HepG2 (cell line): ENCODE results near the gene HPCAL1. TPM values are rescaled to one million over a fixed set of nuclear protein-coding genes. Genes with fewer than 3 reads are reported as not detected.

Experiments
- ASH2L ChIP-seq: fragments of 300-600, 200-600 bp; sonication (generic); IDR thresholded peaks from 2 replicates; pipeline ENCODE4 v1.7.0; 2017; ENCODE audit warnings: low read depth, mild to moderate bottlenecking, moderate library complexity, mixed read lengths, low read length; ENCODE audit not compliant: insufficient read length
- CAMTA2 ChIP-seq: sonication (generic); formaldehyde crosslinking; IDR thresholded peaks from 2 replicates; pipeline ENCODE4 v1.4.0; 2020; ENCODE audit warnings: mild to moderate bottlenecking, missing genetic modification reagents, borderline replicate concordance
- CBX2 ChIP-seq, 2 experiments: fragments of 200-600 bp in 1 of 2; sonication (generic); formaldehyde crosslinking in 1 of 2; IDR thresholded peaks; 2 replicates each; pipeline versions ENCODE4 v1.7.0 to v1.8.1; 2018 to 2022; ENCODE audit warnings: low read depth in 2 of 2, low read length in 1 of 2, mild to moderate bottlenecking in 1 of 2, missing genetic modification reagents in 1 of 2
- CENPT ChIP-seq: sonication (generic); formaldehyde crosslinking; IDR thresholded peaks from 2 replicates; pipeline ENCODE4 v1.8.0; 2022; ENCODE audit warnings: low read depth, mild to moderate bottlenecking, moderate library complexity, missing genetic modification reagents
- FOXA1 ChIP-seq, 2 experiments: fragments of 450-650 bp in 1 of 2; sonication (generic) in 1 of 2; formaldehyde crosslinking in 1 of 2; IDR thresholded peaks; 2 replicates each; pipeline versions ENCODE4 v1.4.0 to v1.6.1; 2016 to 2020; ENCODE audit warnings: missing genetic modification reagents in 1 of 2
- GTF2F1 ChIP-seq: fragments of 150-350 bp; IDR thresholded peaks from 2 replicates; pipeline ENCODE4 v1.6.1; 2014; ENCODE audit warnings: low read length
- HDAC2 ChIP-seq: sonication (generic); formaldehyde crosslinking; IDR thresholded peaks from 2 replicates; pipeline ENCODE4 v1.4.0; 2020; ENCODE audit warnings: missing genetic modification reagents
- IKZF1 ChIP-seq: fragments of 450-650 bp; IDR thresholded peaks from 2 replicates; pipeline ENCODE4 v1.7.1; 2016
- JDP2 ChIP-seq: sonication (generic); formaldehyde crosslinking; IDR thresholded peaks from 2 replicates; pipeline ENCODE4 v1.8.1; 2022; ENCODE audit warnings: missing genetic modification reagents, borderline replicate concordance
- KLF11 ChIP-seq: IDR thresholded peaks from 2 replicates; pipeline ENCODE4 v1.6.1; 2016; ENCODE audit warnings: missing compliant biosample characterization
- PHF21A ChIP-seq: sonication (generic); formaldehyde crosslinking; IDR thresholded peaks from 2 replicates; pipeline ENCODE4 v1.5.0; 2020; ENCODE audit warnings: mild to moderate bottlenecking, missing genetic modification reagents
- RFXAP ChIP-seq: sonication (generic); formaldehyde crosslinking; IDR thresholded peaks from 2 replicates; pipeline ENCODE4 v1.4.0; 2020; ENCODE audit warnings: missing genetic modification reagents, borderline replicate concordance
- RXRB ChIP-seq: IDR thresholded peaks from 2 replicates; pipeline ENCODE4 v1.6.1; 2016; ENCODE audit warnings: borderline replicate concordance, missing genetic modification reagents, missing compliant biosample characterization
- ZBTB1 ChIP-seq: sonication (generic); formaldehyde crosslinking; IDR thresholded peaks from 2 replicates; pipeline ENCODE4 v1.4.0; 2020; ENCODE audit warnings: missing genetic modification reagents, borderline replicate concordance
- ZNF230 ChIP-seq: sonication (generic); formaldehyde crosslinking; IDR thresholded peaks from 2 replicates; pipeline ENCODE4 v1.4.0; 2020; ENCODE audit warnings: mild to moderate bottlenecking, missing genetic modification reagents
- ZNF274 ChIP-seq: sonication (generic); formaldehyde crosslinking; IDR thresholded peaks from 2 replicates; pipeline ENCODE4 v1.5.1; 2020; ENCODE audit warnings: mild to moderate bottlenecking, missing genetic modification reagents
- ZNF333 ChIP-seq: sonication (generic); formaldehyde crosslinking; IDR thresholded peaks from 2 replicates; pipeline ENCODE4 v1.4.0; 2020; ENCODE audit warnings: mild to moderate bottlenecking, missing genetic modification reagents, borderline replicate concordance
- ZNF543 ChIP-seq: sonication (generic); formaldehyde crosslinking; IDR thresholded peaks from 2 replicates; pipeline ENCODE4 v1.4.0; 2020; ENCODE audit warnings: mild to moderate bottlenecking, missing genetic modification reagents
- ZNF552 ChIP-seq: sonication (generic); formaldehyde crosslinking; IDR thresholded peaks from 2 replicates; pipeline ENCODE4 v1.9.0; 2022; ENCODE audit warnings: missing genetic modification reagents, mild to moderate bottlenecking, borderline replicate concordance
- ZNF777 ChIP-seq: sonication (generic); formaldehyde crosslinking; IDR thresholded peaks from 2 replicates; pipeline ENCODE4 v1.4.0; 2020; ENCODE audit warnings: missing genetic modification reagents
- polyA plus RNA-seq, 8 experiments: library from polyadenylated mRNA; depleted of rRNA in 3 of 8; stranded (reverse) in 7 of 8; unstranded in 1 of 8; fragments of >200 nt; fragmentation: Illumina TruSeq in 4 of 8; extraction: Trizol in 4 of 8; gene quantifications; 2 replicates each; pipeline versions ENCODE4 v1.2.1 to v1.2.3, GENCODE V29; 2011 to 2016; ENCODE audit warnings: low read depth in 4 of 8, missing spikeins in 1 of 8, mixed read lengths in 1 of 8; ENCODE audit not compliant: insufficient read depth in 1 of 8
- total RNA-seq, 5 experiments: library from RNA; depleted of rRNA; stranded (reverse); fragments of >200 nt; fragmentation: Illumina TruSeq; extraction: Trizol; gene quantifications; 2 replicates each; pipeline ENCODE4 v1.2.3, GENCODE V29; 2016; ENCODE audit warnings: low read depth in 1 of 5
- TF ChIP-seq, protein P1 (sequence below): sonication (generic); formaldehyde crosslinking; IDR thresholded peaks from 2 replicates; pipeline ENCODE4 v1.5.0; 2020; ENCODE audit warnings: missing genetic modification reagents
- TF ChIP-seq, protein P2 (sequence below): sonication (generic); formaldehyde crosslinking; IDR thresholded peaks from 2 replicates; pipeline ENCODE4 v1.8.0; 2022; ENCODE audit warnings: mild to moderate bottlenecking, missing genetic modification reagents, borderline replicate concordance
- TF ChIP-seq, protein P3 (sequence below): sonication (generic); formaldehyde crosslinking; IDR thresholded peaks from 2 replicates; pipeline ENCODE4 v1.8.0; 2022; ENCODE audit warnings: mild to moderate bottlenecking, missing genetic modification reagents
- TF ChIP-seq, protein P4 (sequence below): sonication (generic); formaldehyde crosslinking; IDR thresholded peaks from 2 replicates; pipeline ENCODE4 v1.8.1; 2023; ENCODE audit warnings: missing genetic modification reagents, inconsistent platforms, borderline replicate concordance
- TF ChIP-seq, protein P5 (sequence below): sonication (generic); formaldehyde crosslinking; IDR thresholded peaks from 2 replicates; pipeline ENCODE4 v1.8.0; 2022; ENCODE audit warnings: missing genetic modification reagents, low read depth, mild to moderate bottlenecking, borderline replicate concordance

The HPCAL1 gene
- total and polyA plus RNA-seq, 2 of the 13 experiments (the other 11 are each of a cell fraction or from before 2014, with no cell fraction given) = 29.5 to 29.9 TPM

DNA sequence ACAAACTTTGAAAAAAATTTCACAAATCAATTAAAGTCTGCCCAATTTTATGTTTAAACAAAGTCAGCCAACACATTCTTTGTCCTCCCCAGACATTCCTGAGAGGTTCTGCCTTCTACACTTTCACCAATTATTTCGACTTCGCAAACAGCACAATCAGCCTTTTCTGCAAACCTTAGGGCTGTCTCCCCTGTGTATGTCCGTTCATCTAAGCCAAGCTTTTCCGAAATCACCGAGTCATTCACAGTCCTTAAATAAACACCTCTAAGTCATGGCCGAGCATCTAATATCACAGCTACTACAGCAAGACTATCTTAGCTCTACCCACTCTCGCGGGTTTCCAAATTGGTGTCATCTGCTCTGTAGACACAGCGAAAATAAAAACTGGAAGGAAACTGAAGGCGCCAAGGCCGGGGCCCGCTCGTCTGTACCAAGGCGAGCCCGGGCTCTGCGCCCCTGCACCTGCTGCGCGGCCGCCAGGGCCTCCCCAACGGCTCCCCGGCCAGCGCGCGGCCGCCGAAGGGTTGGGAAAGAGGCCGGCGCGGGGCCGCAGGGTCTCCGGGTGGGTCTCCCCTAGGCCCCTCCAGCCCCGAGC lies 144.7 kb downstream of the HPCAL1 start (continued):
- TF ChIP-seq RFXAP (CRISPR knock-in tag) (no peak), ZNF230 (no peak), FOXA1 (IDR thresholded peaks at IDR 0.05) (no peak), FOXA1 (CRISPR knock-in tag; IDR thresholded peaks at IDR 0.05) (peak; percentile 58), ZNF333 (no peak), ZNF552 (CRISPR knock-in tag) (no peak), ZNF543 (CRISPR knock-in tag) (no peak), ASH2L (peak; percentile 77), GTF2F1 (no peak), KLF11 (CRISPR knock-in tag) (no peak), IKZF1 (no peak), HDAC2 (no peak), CENPT (CRISPR knock-in tag) (no peak), RXRB (no peak), PHF21A (CRISPR knock-in tag) (peak; percentile 85; the same call in 1 of the 2 replicates), CAMTA2 (peak; percentile 71; the same call in 1 of the 2 replicates), ZNF777 (CRISPR knock-in tag) (no peak), JDP2 (CRISPR knock-in tag) (no peak), ZBTB1 (CRISPR knock-in tag) (no peak), CBX2 (IDR thresholded peaks at IDR 0.05; ENCODE audit: low read depth, low read length) (no peak), CBX2 (CRISPR knock-in tag; IDR thresholded peaks at IDR 0.05; ENCODE audit: low read depth) (no peak), ZNF274 (CRISPR knock-in tag) (no peak)
- TF ChIP-seq, protein P1, sequence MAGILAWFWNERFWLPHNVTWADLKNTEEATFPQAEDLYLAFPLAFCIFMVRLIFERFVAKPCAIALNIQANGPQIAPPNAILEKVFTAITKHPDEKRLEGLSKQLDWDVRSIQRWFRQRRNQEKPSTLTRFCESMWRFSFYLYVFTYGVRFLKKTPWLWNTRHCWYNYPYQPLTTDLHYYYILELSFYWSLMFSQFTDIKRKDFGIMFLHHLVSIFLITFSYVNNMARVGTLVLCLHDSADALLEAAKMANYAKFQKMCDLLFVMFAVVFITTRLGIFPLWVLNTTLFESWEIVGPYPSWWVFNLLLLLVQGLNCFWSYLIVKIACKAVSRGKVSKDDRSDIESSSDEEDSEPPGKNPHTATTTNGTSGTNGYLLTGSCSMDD (CRISPR knock-in tag) = no peak
- TF ChIP-seq, protein P2, sequence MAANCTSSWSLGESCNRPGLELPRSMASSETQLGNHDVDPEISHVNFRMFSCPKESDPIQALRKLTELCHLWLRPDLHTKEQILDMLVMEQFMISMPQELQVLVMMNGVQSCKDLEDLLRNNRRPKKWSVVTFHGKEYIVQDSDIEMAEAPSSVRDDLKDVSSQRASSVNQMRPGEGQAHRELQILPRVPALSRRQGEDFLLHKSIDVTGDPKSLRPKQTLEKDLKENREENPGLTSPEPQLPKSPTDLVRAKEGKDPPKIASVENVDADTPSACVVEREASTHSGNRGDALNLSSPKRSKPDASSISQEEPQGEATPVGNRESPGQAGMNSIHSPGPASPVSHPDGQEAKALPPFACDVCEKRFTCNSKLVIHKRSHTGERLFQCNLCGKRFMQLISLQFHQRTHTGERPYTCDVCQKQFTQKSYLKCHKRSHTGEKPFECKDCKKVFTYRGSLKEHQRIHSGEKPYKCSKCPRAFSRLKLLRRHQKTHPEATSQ (CRISPR knock-in tag) = no peak
- TF ChIP-seq, protein P3, sequence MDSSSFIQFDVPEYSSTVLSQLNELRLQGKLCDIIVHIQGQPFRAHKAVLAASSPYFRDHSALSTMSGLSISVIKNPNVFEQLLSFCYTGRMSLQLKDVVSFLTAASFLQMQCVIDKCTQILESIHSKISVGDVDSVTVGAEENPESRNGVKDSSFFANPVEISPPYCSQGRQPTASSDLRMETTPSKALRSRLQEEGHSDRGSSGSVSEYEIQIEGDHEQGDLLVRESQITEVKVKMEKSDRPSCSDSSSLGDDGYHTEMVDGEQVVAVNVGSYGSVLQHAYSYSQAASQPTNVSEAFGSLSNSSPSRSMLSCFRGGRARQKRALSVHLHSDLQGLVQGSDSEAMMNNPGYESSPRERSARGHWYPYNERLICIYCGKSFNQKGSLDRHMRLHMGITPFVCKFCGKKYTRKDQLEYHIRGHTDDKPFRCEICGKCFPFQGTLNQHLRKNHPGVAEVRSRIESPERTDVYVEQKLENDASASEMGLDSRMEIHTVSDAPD (CRISPR knock-in tag) = 0 out of 2 replicates have a peak, but pooled peaks have one; percentile 1
- TF ChIP-seq, protein P4, sequence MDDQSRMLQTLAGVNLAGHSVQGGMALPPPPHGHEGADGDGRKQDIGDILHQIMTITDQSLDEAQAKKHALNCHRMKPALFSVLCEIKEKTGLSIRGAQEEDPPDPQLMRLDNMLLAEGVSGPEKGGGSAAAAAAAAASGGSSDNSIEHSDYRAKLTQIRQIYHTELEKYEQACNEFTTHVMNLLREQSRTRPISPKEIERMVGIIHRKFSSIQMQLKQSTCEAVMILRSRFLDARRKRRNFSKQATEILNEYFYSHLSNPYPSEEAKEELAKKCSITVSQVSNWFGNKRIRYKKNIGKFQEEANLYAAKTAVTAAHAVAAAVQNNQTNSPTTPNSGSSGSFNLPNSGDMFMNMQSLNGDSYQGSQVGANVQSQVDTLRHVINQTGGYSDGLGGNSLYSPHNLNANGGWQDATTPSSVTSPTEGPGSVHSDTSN (CRISPR knock-in tag) = peak; percentile 76; the same call in 1 of the 2 replicates
- TF ChIP-seq, protein P5, sequence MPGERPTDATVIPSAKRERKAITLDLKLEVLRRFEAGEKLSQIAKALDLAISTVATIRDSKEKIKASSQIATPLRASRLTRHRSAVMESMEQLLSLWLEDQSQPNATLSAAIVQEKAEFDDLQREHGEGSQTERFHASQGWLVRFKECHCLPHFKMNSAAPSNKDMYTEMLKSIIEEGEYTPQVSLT (CRISPR knock-in tag) = no peak
